ELR (cell line): Measurements from ENCODE around the gene TEX13B.
"Not testable (repeated sequence)": the region's sequence is repeated elsewhere in the genome, so short reads cannot be mapped to it uniquely, and the experiment has no call there.

Source experiments
- DNase-seq: peaks from one replicate; pipeline ENCODE4 v3.0.0-alpha.2; 2015; ENCODE audit warnings: low read depth

TEX13B gene, protein sequence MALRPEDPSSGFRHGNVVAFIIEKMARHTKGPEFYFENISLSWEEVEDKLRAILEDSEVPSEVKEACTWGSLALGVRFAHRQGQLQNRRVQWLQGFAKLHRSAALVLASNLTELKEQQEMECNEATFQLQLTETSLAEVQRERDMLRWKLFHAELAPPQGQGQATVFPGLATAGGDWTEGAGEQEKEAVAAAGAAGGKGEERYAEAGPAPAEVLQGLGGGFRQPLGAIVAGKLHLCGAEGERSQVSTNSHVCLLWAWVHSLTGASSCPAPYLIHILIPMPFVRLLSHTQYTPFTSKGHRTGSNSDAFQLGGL

GRCh38 chrX:107982356-107982755 is at the start of gene TEX13B:
Gene TEX13B, minus strand, starts transcription at chrX:107982370. Its CDS starts 243 bp downstream, at chrX:107982127.
- DNase-seq = no peak

DNA sequence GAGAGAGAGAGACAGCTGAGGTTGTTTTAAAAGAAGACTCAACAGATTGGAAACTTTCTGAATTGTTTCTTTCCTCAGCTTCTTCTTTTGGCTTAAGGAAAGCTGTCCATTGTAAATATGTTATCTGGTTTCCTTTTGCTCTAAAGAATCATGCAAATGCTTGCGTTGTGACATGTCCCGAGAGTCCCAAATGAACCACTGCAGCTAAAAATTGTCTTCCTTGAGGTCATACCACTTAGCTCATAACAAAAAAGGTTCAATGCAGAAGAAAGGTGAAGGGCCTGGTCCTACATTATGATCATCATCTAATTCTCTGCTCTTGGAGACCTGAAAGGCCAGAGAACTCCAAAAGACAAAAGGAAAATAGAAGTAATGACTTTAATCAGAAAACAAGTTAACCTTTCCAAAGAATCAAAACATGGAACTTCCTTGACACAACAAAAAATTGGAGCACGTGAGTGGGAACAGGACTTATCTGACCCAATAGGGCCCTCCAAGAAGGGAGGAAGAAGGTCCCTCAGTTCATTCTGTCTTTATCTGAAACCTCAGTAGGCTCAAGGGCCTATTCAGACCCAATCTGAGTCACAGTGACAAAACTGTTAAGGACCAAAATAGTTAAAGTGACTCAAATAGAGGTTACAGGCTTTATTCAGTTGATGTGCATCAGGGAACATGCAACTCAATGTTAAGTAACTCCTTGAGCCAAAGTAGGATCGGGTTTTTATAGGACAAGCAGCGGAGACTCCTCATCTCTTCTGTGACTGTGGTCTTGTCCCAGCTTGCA is 48.0 kb upstream of the TEX13B start:
- no peak for DNase-seq

DNA sequence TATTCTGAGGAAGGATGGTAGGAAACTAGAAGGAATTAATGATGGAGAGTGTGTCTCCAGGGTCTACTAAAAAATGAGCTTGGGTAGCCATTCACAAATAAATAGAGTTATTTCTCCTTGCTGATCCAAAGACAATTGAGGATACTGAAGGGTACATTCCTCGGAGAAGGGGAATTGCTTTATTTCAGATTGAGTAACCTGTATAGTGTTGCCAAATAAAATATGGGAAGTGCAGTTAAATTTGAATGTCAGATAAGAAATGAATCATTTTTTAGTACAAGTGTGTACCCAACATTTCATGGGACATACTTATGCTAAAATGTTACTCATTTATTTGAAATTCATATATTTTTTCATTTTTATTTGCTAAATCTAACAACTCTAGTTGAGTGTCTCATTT is 46.7 kb upstream of the TEX13B start:
- no peak for DNase-seq

GRCh38 chrX:108025954-108026600 is 43.9 kb upstream of the TEX13B start:
- no peak for DNase-seq

- DNase-seq = no peak
These were observed 43.2 kb upstream of the TEX13B start for GRCh38 chrX:108025376-108025775.

GRCh38 chrX:108022491-108023089 is 40.4 kb upstream of the TEX13B start:
- peak; percentile 29 for DNase-seq

DNA sequence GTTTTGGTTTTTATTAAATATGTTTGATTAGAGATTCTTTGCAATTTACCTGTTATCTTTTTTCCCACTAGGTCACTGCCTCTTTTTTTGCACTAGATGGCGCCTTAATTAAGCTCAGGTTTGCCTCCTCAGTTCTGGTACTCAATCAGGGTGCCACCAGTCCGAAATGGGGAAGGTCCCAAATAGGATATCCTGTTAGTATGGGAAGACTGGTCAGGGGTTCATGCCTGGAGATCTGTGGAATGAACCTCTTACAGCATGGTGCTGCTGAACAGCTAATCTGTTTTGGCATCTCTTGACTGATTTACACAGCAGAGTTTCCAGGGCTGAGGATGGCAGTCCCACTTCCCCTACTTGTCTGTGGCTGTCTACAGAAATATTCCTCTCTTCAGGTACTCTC is 38.5 kb upstream of the TEX13B start:
- DNase-seq = peak; percentile 43

DNA sequence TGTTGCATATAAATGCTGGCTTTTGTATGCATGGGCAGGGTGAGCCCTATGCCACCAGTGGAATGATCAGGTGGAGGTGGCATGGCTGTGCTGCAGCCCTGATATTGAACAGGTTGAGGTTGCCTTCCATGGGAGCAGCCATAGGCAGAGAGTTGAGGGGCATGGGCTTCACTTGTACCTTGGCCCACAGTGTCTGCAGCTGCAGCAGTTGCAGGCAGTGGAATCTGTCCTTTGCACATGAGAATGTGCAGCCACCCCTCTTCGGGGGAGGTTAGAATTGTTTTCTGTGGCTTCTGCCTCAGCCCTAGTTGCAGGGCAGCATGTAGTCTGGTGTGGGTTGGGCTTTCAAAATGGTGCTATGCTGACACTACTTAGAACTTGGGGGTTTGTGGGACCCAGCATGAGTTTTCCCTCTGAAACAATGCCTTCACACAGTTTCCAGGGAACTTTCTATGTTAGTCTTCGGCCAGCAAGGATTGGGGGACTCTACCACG is 37.3 kb upstream of the TEX13B start:
- DNase-seq = no peak

DNA sequence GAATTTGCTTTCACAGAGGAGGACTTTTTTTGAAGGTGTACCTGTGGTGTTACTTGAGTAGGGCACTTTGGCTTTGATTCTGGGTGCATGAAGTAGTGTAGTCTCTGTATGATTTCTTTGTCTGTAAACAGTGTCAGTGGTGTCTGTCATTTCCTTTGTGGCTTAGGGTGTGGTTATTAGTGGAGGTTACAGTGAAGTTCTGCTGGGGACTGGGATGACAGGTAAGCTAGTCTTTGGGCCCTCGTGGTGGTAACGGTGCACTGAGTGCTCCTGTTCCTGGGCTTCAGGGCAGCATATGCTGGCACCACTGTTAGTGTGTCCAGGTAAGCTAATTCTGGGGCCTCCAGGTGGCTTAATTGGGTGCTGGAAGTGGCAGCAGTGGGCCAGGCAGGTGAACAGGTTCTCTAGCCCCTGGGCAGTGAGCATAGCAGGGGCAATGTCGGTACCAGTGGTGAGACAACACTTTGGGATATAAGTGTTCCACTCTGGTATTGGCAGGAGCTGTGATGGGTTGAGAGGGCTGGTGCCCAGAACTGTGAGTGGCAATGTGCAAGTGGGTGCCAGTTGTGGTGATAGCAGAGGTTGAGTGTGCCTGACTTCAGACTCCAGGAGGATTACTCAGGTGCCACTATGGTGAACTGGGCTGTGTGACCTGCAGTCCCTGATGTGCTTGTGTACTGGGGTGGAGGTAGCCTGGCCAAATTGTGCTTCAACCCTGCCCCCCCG is 36.6 kb upstream of the TEX13B start:
- no peak for DNase-seq

DNA sequence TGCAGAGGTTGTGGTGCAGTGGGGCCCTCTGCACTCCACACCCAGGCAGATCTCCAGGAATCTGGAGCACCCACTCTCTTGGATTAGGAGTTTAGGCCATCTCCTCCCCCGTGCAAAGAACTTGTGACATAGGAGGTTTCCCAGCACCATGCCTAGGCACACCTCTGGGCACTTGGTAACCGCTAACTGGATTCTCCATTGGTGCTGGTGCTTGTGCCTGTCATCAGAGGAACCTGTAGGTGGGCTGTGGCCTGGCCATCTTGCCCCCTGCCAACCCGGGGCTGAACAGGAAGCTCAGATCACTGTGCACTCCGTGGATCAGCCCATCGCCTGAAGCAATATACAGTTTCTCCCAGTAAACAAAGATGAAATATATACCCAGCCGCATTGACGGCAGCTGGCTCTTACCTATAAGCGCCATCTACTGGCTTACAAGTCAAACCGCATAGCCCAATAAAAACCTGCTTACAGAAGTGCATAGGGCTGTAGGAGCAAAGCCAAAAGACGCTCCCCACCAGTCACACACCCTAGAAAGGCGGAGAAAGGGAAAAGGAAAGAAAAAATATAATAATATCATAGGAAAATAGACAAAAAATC is 19.1 kb upstream of the TEX13B start:
- peak; percentile 71 for DNase-seq

- DNase-seq = no peak
These were observed 18.6 kb upstream of the TEX13B start for GRCh38 chrX:108000751-108001150.

DNA sequence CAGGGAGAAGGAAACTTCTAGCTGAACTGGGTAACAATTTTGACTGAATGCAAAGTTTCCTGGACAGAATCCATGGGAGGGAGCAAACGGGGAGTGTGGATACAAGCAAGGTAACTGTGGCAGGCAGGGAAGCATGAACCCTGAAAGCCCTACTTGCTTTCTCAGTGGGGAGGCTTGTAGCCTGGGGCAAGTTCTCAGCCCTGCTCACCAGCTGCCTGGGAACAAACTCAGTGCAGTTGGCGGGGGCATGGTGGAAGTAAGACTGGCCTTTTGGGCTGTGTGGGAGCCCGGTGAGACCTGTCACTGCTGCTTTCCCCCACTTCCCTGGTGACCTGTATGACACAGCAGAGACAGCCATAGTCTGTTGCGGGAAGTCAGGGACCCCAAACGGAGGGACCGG is 14.0 kb upstream of the TEX13B start:
- no peak for DNase-seq

DNA sequence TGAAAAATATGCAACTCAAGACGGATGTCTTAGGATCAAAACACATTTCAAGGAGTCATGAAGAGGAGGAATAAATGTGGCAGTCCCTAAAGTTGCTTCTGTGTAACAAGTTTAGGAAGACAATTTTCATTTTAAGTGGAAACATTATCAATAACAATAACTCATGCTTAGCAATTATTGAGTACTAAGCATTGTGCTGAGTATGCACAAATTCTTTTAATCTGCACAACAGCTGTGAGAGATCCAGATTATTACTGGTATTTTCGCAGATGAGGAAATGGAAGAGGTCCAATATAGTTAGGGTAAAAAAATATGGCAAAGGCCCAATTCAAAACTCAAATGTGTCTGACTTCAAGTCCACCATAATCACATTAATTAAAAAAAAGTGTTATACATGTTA is 2.9 kb upstream of the TEX13B start:
- no peak for DNase-seq

GRCh38 chrX:107979534-107979933 is 2.6 kb downstream of the TEX13B start:
- DNase-seq = no peak

- peak; percentile 46 for DNase-seq
These were observed 3.4 kb downstream of the TEX13B start for GRCh38 chrX:107978707-107979307.

- no peak for DNase-seq
These were observed 4.1 kb downstream of the TEX13B start for GRCh38 chrX:107978071-107978470.

DNA sequence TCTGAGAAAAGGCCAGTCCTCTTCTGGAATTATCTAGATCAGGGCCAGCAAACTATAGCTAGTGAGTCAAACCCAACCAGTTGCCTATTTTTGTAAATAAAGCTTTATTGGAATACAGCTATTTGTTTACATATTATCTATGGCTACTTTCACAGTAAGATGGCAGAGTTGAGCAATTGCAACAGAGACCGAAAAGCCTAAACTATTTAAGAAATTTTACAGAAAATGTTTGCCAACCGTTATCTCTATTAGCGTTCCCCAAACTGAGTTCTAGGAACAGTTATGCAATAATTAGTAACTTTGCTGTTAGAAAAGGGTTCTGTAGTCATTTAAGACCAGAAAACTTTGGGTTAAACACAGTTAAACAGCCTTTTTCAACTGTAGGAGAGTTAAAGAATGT is 10.5 kb downstream of the TEX13B start:
- DNase-seq = no peak

DNA sequence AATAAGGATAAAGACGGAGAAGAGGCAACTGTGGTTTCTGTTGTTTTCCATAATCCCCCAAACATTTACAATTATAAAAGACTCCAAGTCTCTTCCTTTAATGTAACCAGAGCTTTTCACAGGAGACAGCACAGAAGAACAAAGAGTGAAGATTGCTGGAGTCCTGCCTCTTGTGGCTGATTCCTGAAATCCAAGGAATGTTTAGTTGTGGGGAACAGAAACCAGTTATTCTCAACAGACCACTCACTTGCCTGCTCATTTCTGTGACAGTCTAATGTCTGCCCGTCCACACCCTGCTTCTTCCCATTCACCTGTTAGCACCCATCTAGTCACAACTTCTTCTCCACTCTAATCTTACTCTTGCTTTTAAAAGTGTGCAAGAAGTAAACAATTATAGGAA is 12.1 kb downstream of the TEX13B start:
- DNase-seq = no peak

DNA sequence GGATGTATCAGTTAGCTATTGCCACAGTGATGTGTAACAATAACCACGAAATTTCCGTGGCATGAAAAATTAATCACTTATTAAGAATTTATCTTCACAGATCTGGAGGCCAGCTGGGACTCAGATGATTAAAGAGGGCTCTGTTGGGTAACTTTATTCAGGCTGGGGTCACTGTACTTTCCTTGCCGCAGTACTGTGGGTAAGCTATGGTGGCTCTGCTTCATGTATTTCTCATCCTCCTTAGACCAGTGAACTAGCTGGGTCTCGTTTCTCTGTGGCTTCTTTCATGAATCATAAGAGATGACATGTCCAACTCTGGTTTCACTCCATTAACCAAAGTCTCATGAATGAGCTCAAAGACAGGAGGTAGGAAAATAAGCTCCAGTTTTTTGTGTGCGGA is 13.5 kb downstream of the TEX13B start:
- DNase-seq = no peak

GRCh38 chrX:107955337-107955736 is 26.8 kb downstream of the TEX13B start:
- DNase-seq = not testable (repeated sequence)

DNA sequence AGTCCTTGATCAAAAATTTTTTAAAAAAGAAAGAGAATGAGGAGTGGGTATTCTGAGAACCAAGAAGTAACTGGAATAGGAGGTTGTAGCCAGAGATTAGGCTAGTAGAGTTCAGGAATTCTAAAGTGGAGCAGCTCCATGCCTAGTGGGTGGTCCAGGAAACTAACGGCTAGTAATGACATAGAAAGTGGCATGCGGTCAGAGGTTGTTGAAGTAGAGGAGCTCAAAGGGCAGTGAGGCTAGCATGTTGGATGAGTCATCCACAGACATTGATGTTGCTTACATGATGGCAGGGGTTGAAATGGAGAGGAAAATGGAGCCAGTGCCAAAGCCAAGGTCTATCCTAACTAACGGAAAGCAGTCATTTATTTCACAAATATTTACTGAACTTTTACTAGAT is 42.1 kb downstream of the TEX13B start:
- no peak for DNase-seq
